Stimulated activated CD4-positive, alpha-beta T cell treated with anti-CD3 and anti-CD28 coated beads, TNF-alpha, amount 100 ng/mL, for 24 hours (primary cell): Measurements from ENCODE around the gene PELI1.

Source experiments
- DNase-seq, 3 experiments: peaks; one replicate each; pipeline ENCODE4 v3.0.0-alpha.2; 2020; ENCODE audit warnings: low read depth in 3 of 3

Gene PELI1

DNA sequence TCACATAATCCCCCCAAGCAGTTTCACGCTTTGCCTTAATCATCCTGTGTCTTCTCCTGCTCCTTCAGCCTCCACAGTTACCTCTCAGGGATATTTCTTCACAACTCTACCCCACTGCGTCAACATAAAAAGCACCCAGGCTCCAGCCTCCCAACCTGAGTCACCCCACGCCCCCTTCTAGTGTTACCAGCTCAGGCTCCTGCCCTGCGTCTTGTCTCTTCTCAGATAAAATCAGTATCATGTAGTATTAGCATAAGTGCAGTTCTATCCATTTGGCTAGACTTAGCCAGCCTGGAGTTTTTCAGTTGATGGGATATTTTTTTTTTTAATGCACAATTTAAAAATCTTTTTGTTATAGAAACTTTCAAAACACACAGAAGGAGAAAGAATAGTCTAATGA, 9.6 kb upstream of the PELI1 start:
- no peak for DNase-seq

DNA sequence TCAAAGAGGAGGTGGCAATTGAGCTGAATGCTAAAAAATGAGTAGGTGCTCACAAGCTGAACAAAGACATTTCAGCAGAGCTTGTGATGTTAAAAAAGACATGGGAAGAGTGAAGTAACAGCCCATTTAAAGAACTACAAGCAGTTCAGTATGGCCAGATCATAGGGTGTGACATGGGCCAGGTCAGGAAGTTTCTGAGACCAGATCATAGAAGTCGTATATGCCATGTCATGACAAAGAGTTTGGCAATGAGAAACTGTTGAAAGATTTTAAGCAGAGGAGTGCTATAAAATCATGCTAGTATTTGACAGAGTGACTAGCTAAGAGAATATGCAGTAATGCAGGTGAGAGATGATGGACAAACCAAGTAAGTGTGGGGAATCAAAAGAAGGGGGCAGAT, 7.3 kb upstream of the PELI1 start:
- DNase-seq: no peak

GRCh38 chr2:64145714-64146113, 1.5 kb upstream of the PELI1 start:
- no peak for DNase-seq

DNA sequence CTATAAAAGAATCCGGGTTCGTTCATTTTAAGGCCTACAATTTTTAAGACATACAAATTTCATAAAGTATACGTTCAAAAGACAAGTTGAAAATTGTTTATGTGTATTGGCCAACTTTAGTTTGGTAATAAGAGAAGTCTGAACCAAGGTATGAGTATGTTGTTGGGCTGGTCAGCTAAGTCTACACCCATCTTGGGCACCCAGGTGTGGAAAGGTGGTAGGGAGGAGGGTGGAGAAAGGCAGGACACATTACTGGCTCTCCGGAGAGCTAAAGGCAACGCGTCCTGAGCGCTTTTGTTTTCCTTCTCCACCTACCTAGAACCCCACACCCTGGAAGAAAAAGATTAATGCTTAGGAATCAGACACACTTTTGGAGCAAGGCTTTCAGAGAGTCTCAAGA, 899 bp upstream of the PELI1 start:
- no peak for DNase-seq

DNA sequence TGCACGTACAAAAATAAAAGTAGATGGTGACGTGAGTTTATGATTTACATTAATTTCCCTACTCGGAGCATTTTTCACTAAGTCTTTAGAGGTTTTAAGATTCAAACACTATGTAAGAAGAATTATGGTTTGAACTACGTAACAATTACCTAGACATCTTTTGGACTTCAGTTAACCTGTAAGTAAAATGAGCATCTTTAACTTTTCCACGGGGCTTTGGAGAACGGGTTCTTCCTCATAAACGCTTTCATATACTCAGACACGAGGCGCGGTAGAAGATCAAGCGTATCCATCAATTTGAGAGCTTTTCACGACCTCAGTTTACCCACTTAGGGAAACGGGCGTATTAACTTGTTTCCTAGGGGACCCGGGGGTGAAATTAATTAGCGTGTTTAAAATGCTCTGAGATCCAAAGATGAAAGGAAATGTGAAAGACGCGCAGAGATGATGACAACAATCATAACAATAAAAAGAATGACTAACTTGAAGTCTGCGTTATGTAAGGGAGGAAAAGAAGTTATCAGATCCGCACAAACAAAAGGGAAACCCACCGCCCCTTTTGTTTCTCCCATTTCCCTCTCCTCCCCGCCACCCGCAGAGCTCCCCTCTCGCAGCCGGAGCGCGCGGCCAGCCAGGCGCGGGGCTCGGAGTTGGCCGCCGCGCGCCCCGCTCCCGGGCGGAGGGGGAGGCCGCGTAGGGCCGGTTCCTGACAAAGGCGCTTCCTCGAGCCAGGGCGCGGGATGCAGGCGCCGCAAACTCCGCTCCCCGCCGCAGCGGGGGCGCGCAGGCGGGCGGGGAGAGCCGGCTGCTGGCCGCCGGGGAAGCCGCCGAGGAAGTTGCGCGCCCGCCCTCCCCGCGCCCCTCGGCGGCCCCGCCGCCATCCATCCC, 807 bp downstream of the PELI1 start:
- peak in 1 of 3 experiments; percentile 19 for DNase-seq

- no peak for DNase-seq
These were observed 1.5 kb downstream of the PELI1 start for GRCh38 chr2:64142741-64143168.

GRCh38 chr2:64141674-64142405, 2.4 kb downstream of the PELI1 start:
- DNase-seq: no peak

DNA sequence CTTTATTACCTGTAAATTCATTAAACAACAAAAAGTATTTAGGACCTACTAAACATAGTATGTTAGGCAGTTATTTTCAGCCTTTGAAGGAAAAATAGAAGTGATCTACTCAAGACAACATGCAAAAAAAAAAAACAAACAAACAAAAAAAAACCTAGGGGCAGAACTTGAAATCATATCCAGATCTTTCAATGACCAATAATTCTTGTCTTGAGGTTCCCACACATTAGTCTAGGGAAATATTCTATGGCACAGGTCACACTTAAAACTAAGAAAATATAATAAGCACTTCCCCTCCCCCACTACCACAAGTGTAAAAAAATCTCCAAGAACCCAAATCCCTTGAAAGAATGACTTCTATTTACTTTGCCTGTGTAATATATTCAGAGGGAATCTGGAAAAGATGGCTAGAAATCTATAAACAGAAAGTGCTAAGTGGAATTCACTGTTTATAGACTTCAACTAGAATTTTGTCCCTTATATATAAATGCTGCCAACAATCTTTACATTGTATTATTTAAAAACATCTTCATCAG, 3.5 kb downstream of the PELI1 start:
- DNase-seq: no peak

GRCh38 chr2:64139956-64140355, 4.3 kb downstream of the PELI1 start:
- DNase-seq: no peak

DNA sequence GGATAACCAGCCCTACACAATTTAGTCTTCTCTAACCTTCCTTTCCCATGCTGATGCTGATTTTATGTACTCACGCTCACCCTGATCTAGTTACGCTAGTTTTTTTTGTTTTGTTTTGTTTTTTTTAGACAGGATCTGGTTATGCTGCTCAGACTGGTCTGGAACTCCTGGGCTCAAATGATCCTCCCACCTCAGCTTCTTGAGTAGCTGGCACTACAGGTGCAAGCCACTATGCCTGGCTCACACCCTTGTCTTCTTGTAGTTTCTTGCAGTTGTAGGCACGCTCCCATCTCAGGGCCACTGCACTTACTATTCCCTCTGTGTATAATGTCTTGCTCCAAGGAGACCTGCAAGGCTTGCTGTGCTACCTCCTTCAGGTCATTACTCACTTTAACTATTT, 6.2 kb downstream of the PELI1 start:
- DNase-seq: no peak

DNA sequence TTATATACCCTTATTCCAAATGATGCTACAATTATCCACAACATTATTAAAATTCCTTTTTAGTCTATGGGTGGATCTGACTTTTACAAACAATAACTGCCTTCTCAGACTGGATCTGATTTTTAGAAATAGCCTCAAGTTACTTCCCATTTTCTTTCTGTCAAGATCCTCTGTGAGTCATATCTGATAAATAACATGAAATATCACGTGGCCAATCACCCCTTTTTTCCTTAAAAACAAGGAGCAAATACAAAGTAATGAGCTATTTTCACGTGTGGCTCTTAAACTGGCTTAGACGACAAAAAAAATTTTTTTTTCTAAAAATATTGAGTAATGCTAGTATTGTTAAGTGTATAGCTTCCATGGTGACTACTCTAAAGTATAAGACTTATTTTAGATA, 6.7 kb downstream of the PELI1 start:
- no peak for DNase-seq

GRCh38 chr2:64135421-64135820, 8.8 kb downstream of the PELI1 start:
- no peak for DNase-seq

DNA sequence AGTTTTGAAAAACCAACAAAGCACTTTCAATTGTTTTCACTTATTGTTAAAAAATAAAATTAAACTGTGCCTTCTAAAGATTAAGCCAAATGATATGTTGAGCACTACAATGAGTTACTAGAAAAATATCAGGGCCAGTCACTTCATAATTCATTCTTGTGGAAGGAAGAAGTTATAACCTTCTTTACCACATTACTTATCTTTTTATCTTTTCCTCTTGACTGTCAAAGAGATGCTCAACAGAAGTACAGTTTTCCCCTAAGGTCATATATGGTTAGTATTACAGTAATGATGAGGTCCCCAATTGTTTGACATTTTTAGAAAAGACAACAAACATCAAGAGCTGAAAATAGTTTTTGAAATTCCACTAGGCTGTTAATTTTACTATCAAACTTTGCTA, 9.4 kb downstream of the PELI1 start:
- DNase-seq: no peak

- no peak for DNase-seq
These were observed 10.4 kb downstream of the PELI1 start for GRCh38 chr2:64133828-64134227.

DNA sequence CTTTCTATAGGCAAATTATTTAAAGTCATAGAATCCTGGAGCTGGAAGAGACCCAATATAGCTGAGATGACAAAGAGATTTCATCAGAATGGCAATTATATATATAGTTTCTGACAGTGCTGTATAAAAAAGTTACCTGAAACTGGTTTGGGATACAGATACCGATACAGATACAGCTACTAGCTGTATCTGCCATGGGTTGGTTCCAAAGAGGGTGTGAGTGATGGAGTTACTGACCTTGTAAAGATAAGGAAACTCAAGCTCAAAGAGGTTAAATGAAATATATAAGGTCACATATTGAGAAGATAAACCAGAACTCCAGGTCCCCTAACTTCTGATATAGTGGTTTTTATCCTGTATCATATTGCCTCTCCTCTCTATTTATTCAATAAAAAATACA, 10.9 kb downstream of the PELI1 start:
- no peak for DNase-seq

DNA sequence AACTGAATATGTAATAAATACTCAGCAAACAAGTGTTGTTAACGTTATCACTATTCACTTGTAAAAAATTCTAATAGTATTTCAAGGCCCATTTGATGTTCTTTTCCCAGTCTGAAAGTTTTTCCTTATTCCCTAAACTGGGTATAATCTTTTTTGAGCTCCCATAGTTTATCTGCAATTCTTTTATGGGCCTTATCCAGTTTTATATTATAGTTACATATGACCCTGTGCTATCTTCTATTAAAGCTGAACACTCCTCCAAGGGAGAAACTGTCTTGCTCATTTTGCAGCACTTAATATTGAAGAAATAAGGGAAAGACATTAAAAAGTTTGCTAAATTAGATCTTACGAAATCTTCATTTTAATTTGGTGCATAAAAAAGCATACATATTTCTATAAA, 13.9 kb downstream of the PELI1 start:
- DNase-seq: no peak

DNA sequence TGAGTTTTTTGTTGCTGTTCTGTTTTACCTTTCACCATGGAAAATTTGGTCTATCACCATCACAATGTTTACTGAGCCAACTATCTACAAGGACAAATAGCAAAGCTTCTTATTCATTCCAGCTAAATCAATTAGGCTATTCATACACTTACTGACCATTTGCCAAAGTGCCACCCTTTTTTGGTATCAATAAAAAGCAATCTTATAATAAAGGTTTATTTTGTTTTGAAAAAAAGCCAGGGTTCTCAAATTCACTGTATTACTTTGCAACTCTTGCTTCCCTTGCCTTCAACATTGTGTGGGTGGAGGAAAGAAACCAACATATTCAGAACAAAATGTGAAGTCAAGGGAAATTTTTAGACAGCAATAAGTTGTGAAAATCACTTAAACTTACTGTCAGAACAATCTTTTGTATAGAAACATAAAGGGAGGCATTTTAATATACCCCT, 15.3 kb downstream of the PELI1 start:
- no peak for DNase-seq

DNA sequence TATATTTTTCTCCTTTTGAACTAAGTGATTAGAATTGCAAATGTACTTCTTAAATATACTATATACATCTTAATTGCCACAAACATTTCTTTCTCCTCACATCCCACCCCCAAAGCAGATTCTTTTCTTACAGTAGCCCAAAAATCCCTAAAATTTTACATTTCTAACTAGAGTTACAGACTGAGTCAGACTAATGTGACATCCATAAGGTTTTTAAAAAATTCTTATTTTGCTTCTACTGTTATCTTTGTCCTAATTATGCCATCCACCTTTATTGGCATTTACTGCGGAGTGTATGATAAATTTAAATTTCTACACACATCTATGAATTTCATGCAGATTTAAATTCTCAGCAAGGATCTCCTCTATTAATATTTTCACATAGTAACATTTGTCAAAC, 15.8 kb downstream of the PELI1 start:
- no peak for DNase-seq

DNA sequence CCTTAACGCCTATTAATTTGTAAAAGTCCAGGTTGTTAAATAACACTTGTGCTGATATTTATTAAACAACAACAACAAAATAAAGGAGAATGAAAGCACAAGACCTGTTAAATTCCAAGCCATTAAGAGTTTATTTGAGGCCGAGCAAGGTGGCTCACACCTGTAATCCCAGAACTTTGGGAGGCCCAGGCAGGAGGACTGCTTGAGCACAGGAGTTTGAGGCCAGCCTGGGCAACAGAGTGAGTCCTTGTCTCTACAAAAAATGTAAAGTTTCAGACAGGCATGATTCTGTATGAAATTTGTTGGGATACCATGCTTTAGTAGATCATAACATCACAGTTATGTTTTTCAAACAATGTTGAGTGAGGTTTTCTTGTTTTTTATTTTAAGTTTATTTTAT, 17.1 kb downstream of the PELI1 start:
- DNase-seq: no peak

DNA sequence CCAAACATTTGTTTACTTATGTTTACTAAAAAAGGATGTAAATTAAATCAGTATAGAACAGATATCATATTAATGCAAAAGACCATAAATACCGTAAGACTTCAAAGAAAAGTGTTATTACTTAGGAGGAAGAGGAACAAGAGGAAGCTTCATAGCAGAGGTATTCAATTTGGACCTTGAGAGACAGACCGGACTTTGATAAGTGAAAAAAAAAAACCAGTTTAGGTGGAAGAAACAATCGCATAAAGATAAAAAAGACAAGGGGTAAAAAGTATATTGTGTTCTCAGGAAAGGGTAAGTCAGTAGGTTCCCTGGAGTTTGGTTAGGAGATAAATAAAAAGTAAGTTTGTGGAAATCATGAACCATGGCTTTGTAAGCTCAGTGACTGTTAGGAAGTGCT, 17.6 kb downstream of the PELI1 start:
- DNase-seq: no peak

- no peak for DNase-seq
These were observed 19.6 kb downstream of the PELI1 start for GRCh38 chr2:64124571-64124970.

- no peak for DNase-seq
These were observed 20.1 kb downstream of the PELI1 start for GRCh38 chr2:64124168-64124567.

DNA sequence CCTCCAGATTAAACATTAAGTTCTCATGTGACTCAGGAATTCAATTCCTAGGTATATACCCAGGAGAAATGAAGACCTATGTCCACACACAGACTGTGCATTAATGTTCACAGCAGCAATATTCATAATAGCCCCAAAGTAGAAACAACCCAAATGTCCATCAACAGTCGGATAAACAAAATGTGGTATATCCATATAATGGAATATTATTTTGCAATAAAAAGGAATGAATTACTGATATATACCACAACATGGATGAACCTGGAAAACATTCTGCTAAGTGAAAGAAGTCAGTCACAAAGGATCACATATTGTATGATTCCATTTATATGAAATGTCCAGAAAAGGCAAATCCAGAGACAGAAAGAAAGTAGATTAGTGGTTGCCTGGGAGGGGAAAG, 20.5 kb downstream of the PELI1 start:
- no peak for DNase-seq
